KG1 (cell line): ENCODE measurements around the gene STUB1.

Experiments
- DNase-seq: peaks from one replicate; lab custom pipeline; 2025; lab: John Stamatoyannopoulos, UW

Gene STUB1

GRCh38 chr16:694863-695354, 14.7 kb downstream of the STUB1 start:
- DNase-seq = no peak

- DNase-seq = no peak
Observed at GRCh38 chr16:695355-696089, 15.3 kb downstream of the STUB1 start.

DNA sequence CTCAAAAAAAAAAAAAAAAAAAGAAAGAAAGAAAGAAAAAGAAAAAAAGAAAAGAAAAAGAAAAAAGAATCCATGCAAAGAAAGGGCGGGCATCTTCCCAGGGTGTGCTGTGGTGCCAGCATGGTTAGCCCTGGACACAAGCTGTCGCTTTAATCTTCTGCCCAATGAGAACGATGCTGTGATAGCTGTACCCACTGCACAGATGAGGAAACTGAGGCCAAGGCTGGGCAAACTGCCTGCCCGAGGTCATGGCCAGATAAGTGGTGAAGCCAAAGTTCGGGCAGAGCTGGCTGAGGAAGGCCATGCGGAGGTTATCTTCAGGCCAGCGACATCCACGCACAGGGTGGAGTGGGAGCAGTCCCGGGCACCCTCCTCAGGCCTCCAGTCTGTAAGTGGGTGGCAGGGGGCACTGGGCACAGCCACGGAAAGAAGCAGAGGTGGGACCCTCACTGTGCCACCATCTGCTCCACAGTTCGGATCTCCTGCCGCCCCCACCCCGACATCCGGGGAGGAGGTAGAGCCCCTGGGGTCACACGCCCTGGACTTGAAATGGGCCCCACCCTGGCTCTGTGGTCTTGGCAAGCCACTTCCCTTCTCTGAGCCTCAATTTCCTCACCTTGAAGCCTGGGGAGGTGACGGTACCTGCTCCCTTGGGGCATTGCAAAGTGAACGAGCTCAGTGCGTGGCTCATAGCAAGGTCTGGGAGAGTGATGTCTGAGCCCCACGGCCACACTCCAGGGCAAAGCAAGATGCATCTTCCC, 18.9 kb downstream of the STUB1 start:
- no peak for DNase-seq

DNA sequence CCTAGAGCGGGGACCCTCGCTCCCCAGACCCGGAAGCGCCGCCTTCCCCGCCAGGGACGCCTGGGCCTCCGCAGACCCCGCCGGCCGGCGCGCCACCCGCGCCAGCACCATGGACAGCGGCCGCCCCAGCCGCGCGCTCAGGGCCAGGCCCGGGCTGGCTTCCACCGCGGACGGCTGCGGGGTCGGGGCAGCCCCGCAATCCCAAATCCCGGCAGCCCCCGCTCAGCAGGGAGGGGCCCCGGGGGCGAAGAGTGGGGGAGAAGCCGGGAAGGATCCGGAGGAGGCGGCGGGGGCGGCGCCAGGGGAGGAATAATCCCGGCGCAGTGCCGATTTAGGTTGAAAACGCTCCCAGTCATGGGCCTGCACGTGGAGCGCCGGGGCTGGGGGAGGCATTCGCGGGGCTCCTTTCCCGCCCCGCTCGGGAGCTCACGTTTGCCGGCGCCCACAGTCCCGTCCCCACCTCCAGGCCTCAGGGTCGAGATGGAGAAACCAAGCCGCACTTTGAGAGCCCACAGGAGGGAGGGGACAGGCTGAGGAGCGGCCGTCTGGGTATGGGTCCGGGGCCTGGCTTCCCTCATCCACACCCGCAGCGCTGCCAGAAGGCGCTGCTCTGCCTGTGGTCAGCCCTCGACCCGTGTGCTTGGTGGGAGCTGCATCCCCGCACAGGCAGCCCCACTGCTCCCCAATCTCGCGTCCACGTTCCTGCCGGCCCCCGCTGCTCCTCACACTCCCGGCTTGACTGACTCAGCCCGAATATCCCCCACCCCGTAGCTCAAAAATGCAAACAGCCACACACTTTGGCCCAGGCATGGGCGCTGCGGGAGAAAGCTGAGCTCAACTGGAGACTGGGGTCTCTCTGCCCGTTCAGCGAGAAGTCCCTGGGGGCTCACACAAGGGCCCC, 20.7 kb downstream of the STUB1 start:
- DNase-seq = no peak

- no peak for DNase-seq
Observed at GRCh38 chr16:702341-702740, 22.1 kb downstream of the STUB1 start.

- DNase-seq = no peak
Observed at GRCh38 chr16:703406-703805, 23.2 kb downstream of the STUB1 start.

DNA sequence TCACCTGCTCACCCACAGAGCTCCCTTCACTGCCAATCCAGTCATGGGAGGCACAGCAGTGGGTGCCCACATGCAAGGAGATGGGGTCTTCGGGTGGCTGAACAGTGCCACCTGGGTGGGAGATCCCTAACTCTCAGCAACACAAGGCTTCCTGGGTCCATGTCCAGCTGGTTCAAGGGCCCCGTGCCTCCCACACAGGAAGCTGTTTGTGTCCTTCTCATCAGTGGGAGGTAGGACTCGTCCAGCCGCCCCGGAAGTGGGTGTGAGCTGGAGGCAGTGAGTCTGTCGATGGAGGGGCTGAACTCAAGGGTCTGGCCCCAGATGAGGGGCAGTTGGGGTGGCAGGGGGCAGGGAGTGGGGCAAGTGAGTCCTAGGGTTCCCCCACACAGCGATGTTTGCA, 23.8 kb downstream of the STUB1 start:
- no peak for DNase-seq

DNA sequence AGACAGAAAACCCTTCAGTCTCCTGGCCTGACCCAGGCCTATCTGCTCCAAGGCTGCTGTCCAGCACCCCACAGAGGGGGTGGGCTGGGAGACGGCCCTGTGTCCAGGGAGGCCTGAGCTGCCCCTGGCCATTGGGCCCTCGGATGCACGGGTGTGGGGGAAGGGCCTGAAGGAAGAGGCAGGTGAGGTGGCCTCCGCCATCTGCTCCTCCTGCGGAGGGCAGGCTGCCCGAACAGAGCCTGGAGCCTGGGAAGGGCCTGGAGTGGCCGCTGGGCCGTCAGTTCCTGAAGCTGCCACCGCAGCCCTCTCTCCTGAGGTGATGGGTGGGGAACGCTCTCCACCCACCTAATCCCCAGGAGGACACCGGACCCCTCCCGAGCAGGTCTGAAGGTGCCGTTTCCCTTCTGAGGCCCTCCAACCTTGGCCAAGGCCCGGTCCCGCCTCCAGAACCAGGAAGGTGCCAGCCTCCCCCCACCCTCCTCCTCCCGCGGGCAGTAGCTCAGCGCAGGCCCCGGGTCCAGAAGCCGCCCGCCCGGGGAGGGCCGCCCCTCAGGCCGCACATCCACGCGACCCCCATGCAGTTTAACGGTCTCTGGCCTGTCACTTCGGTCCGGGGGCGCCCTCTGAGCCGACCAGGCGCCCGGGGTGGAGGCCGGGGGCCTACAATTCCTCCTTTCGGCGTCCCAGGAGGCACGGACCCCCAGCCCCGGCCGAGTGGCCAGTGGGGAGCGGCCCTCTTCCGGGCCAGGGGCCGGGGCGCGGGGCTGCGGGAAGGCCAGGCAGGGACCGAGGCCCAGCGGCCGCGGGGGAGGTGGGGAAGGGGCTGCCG, 24.6 kb downstream of the STUB1 start:
- DNase-seq = no peak

- DNase-seq = no peak
Observed at GRCh38 chr16:705431-706188, 25.4 kb downstream of the STUB1 start, which contains the start of gene FBXL16. Gene FBXL16 (minus strand): TSS chr16:705801. CDS start chr16:697405, 8,396 bp downstream.

- DNase-seq = no peak
Observed at GRCh38 chr16:706189-707061, 26.2 kb downstream of the STUB1 start.

- no peak for DNase-seq
Observed at GRCh38 chr16:707062-707538, 26.9 kb downstream of the STUB1 start.

GRCh38 chr16:708019-708418, 27.8 kb downstream of the STUB1 start:
- no peak for DNase-seq

- DNase-seq = no peak
Observed at GRCh38 chr16:708959-709358, 28.7 kb downstream of the STUB1 start.

GRCh38 chr16:709566-710499, 29.6 kb downstream of the STUB1 start:
- no peak for DNase-seq

- no peak for DNase-seq
Observed at GRCh38 chr16:710500-711075, 30.4 kb downstream of the STUB1 start.

- DNase-seq = no peak
Observed at GRCh38 chr16:711084-711483, 30.9 kb downstream of the STUB1 start.

GRCh38 chr16:711548-712320, 31.5 kb downstream of the STUB1 start:
- DNase-seq = peak; percentile 25
